Measurements from ENCODE around the gene TUBAL3.

DNA sequence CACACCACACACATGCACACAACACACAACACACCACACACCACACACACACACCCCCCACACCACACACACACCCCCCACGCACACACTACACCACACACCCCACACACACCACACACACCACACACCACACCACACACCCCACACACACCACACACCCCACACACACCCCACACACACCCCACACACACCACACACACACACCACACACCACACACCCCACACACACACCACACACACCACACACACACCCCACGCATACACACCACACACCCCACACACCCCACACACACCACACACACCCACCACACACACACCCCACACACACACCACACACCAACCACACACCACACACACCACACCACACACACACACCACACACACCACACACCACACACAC is 23.4 kb downstream of the TUBAL3 start:
- TF ChIP-seq, protein P1, sequence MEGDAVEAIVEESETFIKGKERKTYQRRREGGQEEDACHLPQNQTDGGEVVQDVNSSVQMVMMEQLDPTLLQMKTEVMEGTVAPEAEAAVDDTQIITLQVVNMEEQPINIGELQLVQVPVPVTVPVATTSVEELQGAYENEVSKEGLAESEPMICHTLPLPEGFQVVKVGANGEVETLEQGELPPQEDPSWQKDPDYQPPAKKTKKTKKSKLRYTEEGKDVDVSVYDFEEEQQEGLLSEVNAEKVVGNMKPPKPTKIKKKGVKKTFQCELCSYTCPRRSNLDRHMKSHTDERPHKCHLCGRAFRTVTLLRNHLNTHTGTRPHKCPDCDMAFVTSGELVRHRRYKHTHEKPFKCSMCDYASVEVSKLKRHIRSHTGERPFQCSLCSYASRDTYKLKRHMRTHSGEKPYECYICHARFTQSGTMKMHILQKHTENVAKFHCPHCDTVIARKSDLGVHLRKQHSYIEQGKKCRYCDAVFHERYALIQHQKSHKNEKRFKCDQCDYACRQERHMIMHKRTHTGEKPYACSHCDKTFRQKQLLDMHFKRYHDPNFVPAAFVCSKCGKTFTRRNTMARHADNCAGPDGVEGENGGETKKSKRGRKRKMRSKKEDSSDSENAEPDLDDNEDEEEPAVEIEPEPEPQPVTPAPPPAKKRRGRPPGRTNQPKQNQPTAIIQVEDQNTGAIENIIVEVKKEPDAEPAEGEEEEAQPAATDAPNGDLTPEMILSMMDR (conservative IDR thresholded peaks at IDR 0.05), result no peak
- no peak for TF ChIP-seq EZH2 (IDR thresholded peaks at IDR 0.05; ENCODE audit: low read depth)
